HEK293 (cell line): ENCODE measurements around the gene PARP8.

ENCODE experiments used
- CTCF ChIA-PET: fragments of 350-600 bp; formaldehyde crosslinking; extraction: SDS; loops from one replicate; lab custom pipeline; 2021; ENCODE audit warnings: antibody characterized with exemption; lab: Yijun Ruan, JAX
- POLR2A ChIA-PET: fragments of 300-600 bp; formaldehyde crosslinking; extraction: SDS; loops from one replicate; lab custom pipeline; 2020; ENCODE audit warnings: antibody characterized with exemption, inconsistent platforms; lab: Yijun Ruan, JAX
- H3K27ac ChIP-seq: fragments of 200-500 bp; sonication (Bioruptor generic); 2 replicates; pipeline ENCODE4 v1.5.1; 2014; ENCODE audit warnings: low read depth, low read length, control low read depth, inconsistent platforms; ENCODE audit errors: extremely low read depth
- H3K36me3 ChIP-seq, 2 experiments: fragments of 200-500 bp in 1 of 2; sonication (Bioruptor generic) in 1 of 2; 1 replicate in 1 of 2; 2 replicates in 1 of 2; pipeline ENCODE4 v1.5.1; 2014 to 2017; ENCODE audit warnings: inconsistent platforms in 2 of 2, low read length in 2 of 2; ENCODE audit not compliant: control insufficient read depth in 2 of 2, insufficient read depth in 1 of 2
- H3K4me1 ChIP-seq: fragments of 200-500 bp; sonication (Bioruptor generic); 2 replicates; pipeline ENCODE4 v1.5.1; 2014; ENCODE audit warnings: mild to moderate bottlenecking, low read length, inconsistent platforms; ENCODE audit not compliant: control insufficient read depth, insufficient read depth
- H3K4me3 ChIP-seq: 2 replicates; pipeline ENCODE4 v1.5.1; 2011; ENCODE audit warnings: low read depth, mild to moderate bottlenecking, control low read depth, low read length, moderate library complexity
- H3K9me3 ChIP-seq: fragments of 200-500 bp; sonication (Bioruptor generic); 2 replicates; pipeline ENCODE4 v1.5.1; 2014; ENCODE audit warnings: low read depth, low read length, inconsistent platforms; ENCODE audit not compliant: control insufficient read depth, insufficient read depth
- CTCF ChIP-seq: fragments of 450-650 bp; formaldehyde crosslinking; IDR thresholded peaks from 2 replicates; pipeline ENCODE4 v1.5.1; 2016; ENCODE audit warnings: missing biosample characterization, missing genetic modification characterization
- GLIS2 ChIP-seq: fragments of 450-650 bp; formaldehyde crosslinking; IDR thresholded peaks from 2 replicates; pipeline ENCODE4 v1.5.1; 2016; ENCODE audit warnings: missing biosample characterization, missing genetic modification characterization
- KLF17 ChIP-seq: fragments of 450-650 bp; formaldehyde crosslinking; IDR thresholded peaks from 2 replicates; pipeline ENCODE4 v1.5.1; 2016; ENCODE audit warnings: missing biosample characterization, missing genetic modification characterization
- OVOL3 ChIP-seq: fragments of 450-650 bp; formaldehyde crosslinking; IDR thresholded peaks from 2 replicates; pipeline ENCODE4 v1.5.1; 2016; ENCODE audit warnings: missing biosample characterization, missing genetic modification characterization
- SETDB1 ChIP-seq: IDR thresholded peaks from one replicate; pipeline ENCODE4 v1.6.1; 2017; ENCODE audit warnings: mild to moderate bottlenecking, low read length, moderate library complexity, mixed read lengths; ENCODE audit not compliant: insufficient read length
- TCF7L2 ChIP-seq: IDR thresholded peaks from 2 replicates; pipeline ENCODE4 v1.6.1; 2011; ENCODE audit warnings: low read depth, mild to moderate bottlenecking, inconsistent platforms, low read length, moderate library complexity, borderline replicate concordance
- ZNF114 ChIP-seq: fragments of 450-650 bp; formaldehyde crosslinking; IDR thresholded peaks from 2 replicates; pipeline ENCODE4 v1.5.0; 2017; ENCODE audit warnings: missing biosample characterization, missing genetic modification characterization
- ZNF148 ChIP-seq: fragments of 450-650 bp; formaldehyde crosslinking; IDR thresholded peaks from 2 replicates; pipeline ENCODE4 v1.5.0; 2017; ENCODE audit warnings: missing biosample characterization, missing genetic modification characterization, borderline replicate concordance
- ZNF155 ChIP-seq: fragments of 450-650 bp; formaldehyde crosslinking; IDR thresholded peaks from 2 replicates; pipeline ENCODE4 v1.5.1; 2016; ENCODE audit warnings: missing biosample characterization, missing genetic modification characterization
- ZNF24 ChIP-seq: fragments of 450-650 bp; formaldehyde crosslinking; IDR thresholded peaks from 2 replicates; pipeline ENCODE4 v1.5.1; 2016; ENCODE audit warnings: missing biosample characterization, missing genetic modification characterization
- ZNF354C ChIP-seq: fragments of 450-650 bp; formaldehyde crosslinking; IDR thresholded peaks from 2 replicates; pipeline ENCODE4 v1.5.1; 2016; ENCODE audit warnings: missing biosample characterization, missing genetic modification characterization, low read depth, borderline replicate concordance
- ZNF362 ChIP-seq: fragments of 450-650 bp; formaldehyde crosslinking; IDR thresholded peaks from 2 replicates; pipeline ENCODE4 v1.5.1; 2016; ENCODE audit warnings: missing biosample characterization, missing genetic modification characterization
- ZNF404 ChIP-seq: fragments of 450-650 bp; formaldehyde crosslinking; IDR thresholded peaks from 2 replicates; pipeline ENCODE4 v1.5.1; 2017; ENCODE audit warnings: missing biosample characterization, missing genetic modification characterization
- ZNF473 ChIP-seq: fragments of 450-650 bp; formaldehyde crosslinking; IDR thresholded peaks from 2 replicates; pipeline ENCODE4 v1.5.1; 2017; ENCODE audit warnings: missing biosample characterization, missing genetic modification characterization
- ZNF488 ChIP-seq: fragments of 450-650 bp; formaldehyde crosslinking; IDR thresholded peaks from 2 replicates; pipeline ENCODE4 v1.5.1; 2016; ENCODE audit warnings: missing biosample characterization, missing genetic modification characterization
- ZNF501 ChIP-seq: fragments of 450-650 bp; formaldehyde crosslinking; IDR thresholded peaks from 2 replicates; pipeline ENCODE4 v1.5.1; 2016; ENCODE audit warnings: missing biosample characterization, missing genetic modification characterization
- ZNF548 ChIP-seq: fragments of 450-650 bp; formaldehyde crosslinking; IDR thresholded peaks from 2 replicates; pipeline ENCODE4 v1.5.1; 2016; ENCODE audit warnings: missing biosample characterization, missing genetic modification characterization
- ZNF555 ChIP-seq: fragments of 450-650 bp; formaldehyde crosslinking; conservative IDR thresholded peaks from 2 replicates; pipeline ENCODE4 v1.5.1; 2017; ENCODE audit warnings: missing biosample characterization, mild to moderate bottlenecking, missing genetic modification characterization, inconsistent platforms
- ZNF626 ChIP-seq: fragments of 450-650 bp; sonication (Bioruptor Pico); formaldehyde crosslinking; IDR thresholded peaks from 2 replicates; pipeline ENCODE4 v1.5.1; 2018; ENCODE audit warnings: missing biosample characterization, missing genetic modification characterization, inconsistent platforms
- ZNF701 ChIP-seq: fragments of 450-650 bp; formaldehyde crosslinking; IDR thresholded peaks from 2 replicates; pipeline ENCODE4 v1.5.1; 2016; ENCODE audit warnings: missing biosample characterization, missing genetic modification characterization
- ZNF747 ChIP-seq: fragments of 450-650 bp; formaldehyde crosslinking; IDR thresholded peaks from 2 replicates; pipeline ENCODE4 v1.5.1; 2016; ENCODE audit warnings: missing biosample characterization, missing genetic modification characterization

The PARP8 gene

GRCh38 chr5:50800410-50800809 lies 134.0 kb downstream of the PARP8 start:
- peaks cover 0 to 8% of the 10 kb centered on the region in 2 experiments; a peak in 2 of 3 replicates for H3K36me3 ChIP-seq
- H3K4me3 ChIP-seq, result no peak overlapping the region
- ChIA-PET POLR2A (no interaction called here), CTCF (no interaction called here)
- H3K27ac ChIP-seq, result no peak overlapping the region
- H3K4me1 ChIP-seq, result no peaks in the 10 kb centered on the region
- H3K9me3 ChIP-seq, result no peaks in the 10 kb centered on the region; the same call in 1 of the 2 replicates
- no peak for TF ChIP-seq ZNF548 (tag by site-specific recombination)
- no peak for TF ChIP-seq ZNF555 (tag by site-specific recombination)
- TF ChIP-seq ZNF148 (tag by site-specific recombination), result no peak
- TF ChIP-seq ZNF155 (tag by site-specific recombination), result no peak
- no peak for TF ChIP-seq GLIS2 (tag by site-specific recombination)
- TF ChIP-seq ZNF24 (tag by site-specific recombination), result no peak
- no peak for TF ChIP-seq SETDB1
- TF ChIP-seq ZNF114 (tag by site-specific recombination), result no peak
- no peak for TF ChIP-seq ZNF488 (tag by site-specific recombination)
- TF ChIP-seq ZNF473 (tag by site-specific recombination), result no peak
- no peak for TF ChIP-seq TCF7L2
- TF ChIP-seq OVOL3 (tag by site-specific recombination), result no peak
- TF ChIP-seq ZNF354C (tag by site-specific recombination), result no peak
- no peak for TF ChIP-seq ZNF362 (tag by site-specific recombination)
- no peak for TF ChIP-seq ZNF701 (tag by site-specific recombination)
- TF ChIP-seq, all 188 proteins: peak for 0

GRCh38 chr5:50807661-50808060 lies 141.2 kb downstream of the PARP8 start:
- no peak overlapping the region for H3K4me3 ChIP-seq
- no peak overlapping the region for H3K27ac ChIP-seq
- H3K9me3 ChIP-seq, result no peaks in the 10 kb centered on the region; the same call in 1 of the 2 replicates
- H3K36me3 ChIP-seq, result peaks cover 0 to 2% of the 10 kb centered on the region in 2 experiments; a peak in 1 of 3 replicates
- POLR2A ChIA-PET, result no interaction called here
- peaks cover 12% of the 10 kb centered on the region; the same call in 1 of the 2 replicates for H3K4me1 ChIP-seq
- no peak for TF ChIP-seq ZNF747 (tag by site-specific recombination)
- TF ChIP-seq ZNF626 (tag by site-specific recombination), result no peak
- TF ChIP-seq ZNF501 (tag by site-specific recombination), result no peak
- TF ChIP-seq ZNF404 (tag by site-specific recombination), result no peak
- TF ChIP-seq CTCF (tag by site-specific recombination), result no peak
- TF ChIP-seq KLF17 (tag by site-specific recombination), result no peak
- CTCF ChIA-PET, result no interaction called here
